ENCODE results near the gene LYST. TPM values are rescaled to one million over a fixed set of nuclear protein-coding genes. Genes with fewer than 3 reads are reported as not detected.

The LYST gene
- total and polyA plus RNA-seq, 7 donors: 2.4 to 8.6 (median 5.6) TPM

DNA sequence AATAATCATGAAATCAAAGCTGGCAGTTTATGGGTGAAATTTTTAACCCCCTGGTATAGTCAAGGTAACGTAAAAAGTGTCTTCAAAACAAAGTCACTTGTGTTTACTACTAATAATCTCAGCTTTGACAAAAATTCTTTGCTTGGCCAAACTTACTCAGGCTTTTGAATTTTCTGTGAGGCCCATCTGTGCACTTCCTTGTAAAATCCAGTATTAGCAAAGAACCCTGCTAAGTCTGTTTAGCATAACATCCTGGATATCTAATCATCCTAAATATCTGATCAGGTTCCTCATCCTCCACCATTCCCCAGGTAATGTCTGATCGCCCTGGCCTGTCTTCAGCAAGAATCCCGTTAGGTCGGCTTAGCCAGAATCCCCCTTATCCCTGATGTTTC lies 3.0 kb downstream of the LYST start:
- intact Hi-C loops (cut with DNase I): loop anchor here in 1 of 2 donors (10.0 kb wide), 1 partner anchor 111 kb away; no protein-coding TSS in a partner anchor
- no peak for ATAC-seq
- Histone ChIP-seq H3K27me3 (ENCODE audit: insufficient read depth in 3 of 3, low read length in 2 of 3) (no peaks in the 10 kb centered on the region), H3K9me3 (no peaks in the 10 kb centered on the region), H3K27ac (no peak overlapping the region), H3K36me3 (ENCODE audit: insufficient read depth in 1 of 2, low read depth in 1 of 2) (no peaks in the 10 kb centered on the region), H3K4me3 (no peak overlapping the region), H3K4me1 (peaks cover 23% of the 10 kb centered on the region)
- TF ChIP-seq, protein P1, sequence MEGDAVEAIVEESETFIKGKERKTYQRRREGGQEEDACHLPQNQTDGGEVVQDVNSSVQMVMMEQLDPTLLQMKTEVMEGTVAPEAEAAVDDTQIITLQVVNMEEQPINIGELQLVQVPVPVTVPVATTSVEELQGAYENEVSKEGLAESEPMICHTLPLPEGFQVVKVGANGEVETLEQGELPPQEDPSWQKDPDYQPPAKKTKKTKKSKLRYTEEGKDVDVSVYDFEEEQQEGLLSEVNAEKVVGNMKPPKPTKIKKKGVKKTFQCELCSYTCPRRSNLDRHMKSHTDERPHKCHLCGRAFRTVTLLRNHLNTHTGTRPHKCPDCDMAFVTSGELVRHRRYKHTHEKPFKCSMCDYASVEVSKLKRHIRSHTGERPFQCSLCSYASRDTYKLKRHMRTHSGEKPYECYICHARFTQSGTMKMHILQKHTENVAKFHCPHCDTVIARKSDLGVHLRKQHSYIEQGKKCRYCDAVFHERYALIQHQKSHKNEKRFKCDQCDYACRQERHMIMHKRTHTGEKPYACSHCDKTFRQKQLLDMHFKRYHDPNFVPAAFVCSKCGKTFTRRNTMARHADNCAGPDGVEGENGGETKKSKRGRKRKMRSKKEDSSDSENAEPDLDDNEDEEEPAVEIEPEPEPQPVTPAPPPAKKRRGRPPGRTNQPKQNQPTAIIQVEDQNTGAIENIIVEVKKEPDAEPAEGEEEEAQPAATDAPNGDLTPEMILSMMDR (IDR thresholded peaks at IDR 0.05): no peak
- DNase-seq: no peak
- 82 to 95% (median 92%) methylated on average over 4 of the region's 4 CpGs for WGBS, 3 donors

DNA sequence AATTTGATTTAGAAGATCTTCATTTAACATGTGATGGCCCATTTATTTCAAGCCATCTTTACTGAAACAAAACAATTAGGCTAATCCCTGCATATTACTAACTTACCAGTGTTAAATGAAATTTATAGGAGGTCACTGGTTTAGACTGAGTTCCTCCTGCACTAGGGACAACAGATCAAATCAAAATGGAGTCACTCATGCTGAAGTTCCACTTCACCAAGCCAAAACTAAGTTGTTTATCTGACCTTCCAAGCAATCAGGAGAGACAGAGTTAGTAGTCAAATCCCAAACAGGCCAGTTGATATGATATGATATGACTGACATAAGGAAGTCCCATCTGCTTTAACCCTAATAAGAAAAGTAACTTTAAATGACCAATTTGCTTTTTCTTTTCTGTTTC lies 4.8 kb downstream of the LYST start:
- peaks cover 29% of the 10 kb centered on the region for H3K4me1 ChIP-seq
- intact Hi-C loops (cut with DNase I): loop anchor here in 1 of 2 donors (10.0 kb wide), 1 partner anchor 113 kb away; no protein-coding TSS in a partner anchor
- ATAC-seq (no peak), DNase-seq (no peak)
- H3K36me3 ChIP-seq (ENCODE audit: insufficient read depth in 1 of 2, low read depth in 1 of 2): no peaks in the 10 kb centered on the region
- TF ChIP-seq, protein P1 (IDR thresholded peaks at IDR 0.05): no peak
- no peak overlapping the region for H3K27ac ChIP-seq
- no peaks in the 10 kb centered on the region for H3K9me3 ChIP-seq
- no peaks in the 10 kb centered on the region for H3K27me3 ChIP-seq (ENCODE audit: insufficient read depth in 3 of 3, low read length in 2 of 3)
- H3K4me3 ChIP-seq: no peak overlapping the region

DNA sequence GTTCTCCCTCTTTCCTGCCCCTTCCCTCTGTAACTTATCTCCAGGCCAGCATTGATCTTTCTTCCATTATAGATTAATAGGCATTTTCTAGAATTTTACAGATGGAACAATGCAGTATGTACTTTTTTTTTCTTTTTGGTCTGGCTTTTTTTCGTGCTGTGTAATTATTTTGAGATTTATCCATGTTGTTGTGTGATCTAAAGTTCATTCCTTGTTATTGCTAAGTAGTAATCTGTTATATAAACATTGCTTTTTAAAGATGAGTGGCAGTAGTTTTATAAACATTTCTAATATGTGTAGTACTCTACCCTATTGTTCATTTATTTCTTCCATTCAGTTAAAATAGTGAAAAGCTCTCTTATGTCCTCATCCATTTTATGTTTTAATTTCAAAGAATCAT lies 5.9 kb downstream of the LYST start:
- no peak for ATAC-seq
- Histone ChIP-seq H3K36me3 (ENCODE audit: insufficient read depth in 1 of 2, low read depth in 1 of 2) (no peaks in the 10 kb centered on the region), H3K27me3 (ENCODE audit: insufficient read depth in 3 of 3, low read length in 2 of 3) (no peaks in the 10 kb centered on the region), H3K9me3 (no peaks in the 10 kb centered on the region), H3K4me1 (peaks cover 29% of the 10 kb centered on the region), H3K27ac (no peak overlapping the region), H3K4me3 (no peak overlapping the region)
- TF ChIP-seq, protein P1 (IDR thresholded peaks at IDR 0.05): no peak
- WGBS, 3 donors: 58 to 80% (median 67%) methylated on average over 1 of the region's 1 CpG
- DNase-seq: no peak
- intact Hi-C loops (cut with DNase I): loop anchor here in 1 of 2 donors (10.0 kb wide), 1 partner anchor 114 kb away; no protein-coding TSS in a partner anchor

DNA sequence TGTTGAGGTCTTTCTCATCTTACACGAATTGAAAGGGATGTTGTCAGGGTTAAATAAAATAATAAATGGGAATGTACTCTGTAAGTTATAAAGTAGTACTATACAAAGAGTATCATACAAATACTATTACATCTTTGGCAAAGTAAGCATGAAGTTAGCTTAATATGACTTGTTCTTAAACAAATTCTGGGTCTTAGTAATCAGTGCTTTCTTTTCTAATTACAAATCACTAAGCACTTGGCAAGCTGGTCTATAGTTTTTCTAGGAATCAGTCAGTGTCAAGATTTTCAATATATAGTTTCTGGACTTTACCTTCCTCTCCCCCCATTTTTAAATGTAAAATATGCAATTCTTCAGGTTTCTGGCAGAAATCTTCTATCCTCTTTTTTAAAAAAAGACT lies 6.9 kb downstream of the LYST start:
- no peak overlapping the region for H3K4me3 ChIP-seq
- no peaks in the 10 kb centered on the region for H3K36me3 ChIP-seq (ENCODE audit: insufficient read depth in 1 of 2, low read depth in 1 of 2)
- DNase-seq: no peak
- WGBS, 3 donors: 50 to 57% (median 56%) methylated on average over 1 of the region's 1 CpG
- H3K27ac ChIP-seq: no peak overlapping the region
- ATAC-seq: no peak
- TF ChIP-seq, protein P1 (IDR thresholded peaks at IDR 0.05): no peak
- peaks cover 20% of the 10 kb centered on the region for H3K4me1 ChIP-seq
- intact Hi-C loops (cut with DNase I): loop anchor here in 1 of 2 donors (10.0 kb wide), 1 partner anchor 115 kb away; no protein-coding TSS in a partner anchor
- no peaks in the 10 kb centered on the region for H3K9me3 ChIP-seq
- no peaks in the 10 kb centered on the region for H3K27me3 ChIP-seq (ENCODE audit: insufficient read depth in 3 of 3, low read length in 2 of 3)

DNA sequence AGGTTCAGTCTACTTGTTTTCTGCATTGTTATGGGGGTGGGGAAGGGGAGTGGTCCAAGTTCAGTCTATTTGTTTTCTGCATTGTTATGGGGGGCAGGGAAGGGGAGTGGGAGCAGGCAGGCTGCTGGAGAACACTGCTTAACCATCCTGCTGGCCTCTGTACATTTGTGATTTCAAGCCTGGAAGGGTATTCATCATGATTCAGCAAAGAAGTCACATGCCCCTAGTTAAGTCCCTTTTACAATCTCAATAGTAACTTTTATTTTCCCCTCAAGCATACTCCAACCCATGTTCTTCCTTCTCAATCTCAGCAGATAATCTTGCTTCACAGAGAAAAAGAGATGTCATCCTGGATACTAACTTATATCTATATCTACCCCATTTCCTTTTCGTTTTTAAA lies 7.9 kb downstream of the LYST start:
- no peaks in the 10 kb centered on the region for H3K27me3 ChIP-seq (ENCODE audit: insufficient read depth in 3 of 3, low read length in 2 of 3)
- no peaks in the 10 kb centered on the region for H3K36me3 ChIP-seq (ENCODE audit: insufficient read depth in 1 of 2, low read depth in 1 of 2)
- no peak for DNase-seq
- TF ChIP-seq, protein P1 (IDR thresholded peaks at IDR 0.05): no peak
- no peak overlapping the region for H3K27ac ChIP-seq
- WGBS, 3 donors: 79 to 90% (median 81%) methylated on average over 1 of the region's 1 CpG
- no peak for ATAC-seq
- H3K4me1 ChIP-seq: peaks cover 17% of the 10 kb centered on the region
- intact Hi-C loops (cut with DNase I): no loop called here
- H3K4me3 ChIP-seq: no peak overlapping the region
- H3K9me3 ChIP-seq: no peaks in the 10 kb centered on the region
